ENCODE measurements around the gene DCX.

DCX gene

GRCh38 chrX:111411983-111412382 lies at the start of gene DCX:
DCX (minus strand) TSS chrX:111412192; CDS start chrX:111410398, 1,794 bp downstream.
- DNase-seq: no peak

DNA sequence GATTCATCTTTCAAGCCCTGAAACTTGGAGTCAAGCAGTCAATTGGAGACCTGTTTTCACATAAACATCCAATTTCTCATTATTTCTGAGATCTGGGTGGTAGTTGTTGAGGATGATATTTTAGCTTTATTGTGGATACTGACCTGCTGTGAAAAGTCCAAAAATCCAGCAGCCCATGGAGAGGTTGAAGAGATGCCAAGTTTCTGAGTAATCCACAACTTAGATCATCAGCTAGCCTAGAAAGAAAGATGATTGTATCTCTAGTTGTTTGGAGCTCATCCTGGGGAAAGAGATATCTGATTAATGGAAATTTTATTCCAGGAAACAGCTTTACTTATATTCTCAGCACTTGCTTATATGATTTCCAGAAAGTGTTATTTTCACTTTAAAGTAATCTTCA lies 48.6 kb upstream of the DCX start:
- DNase-seq: no peak

DNA sequence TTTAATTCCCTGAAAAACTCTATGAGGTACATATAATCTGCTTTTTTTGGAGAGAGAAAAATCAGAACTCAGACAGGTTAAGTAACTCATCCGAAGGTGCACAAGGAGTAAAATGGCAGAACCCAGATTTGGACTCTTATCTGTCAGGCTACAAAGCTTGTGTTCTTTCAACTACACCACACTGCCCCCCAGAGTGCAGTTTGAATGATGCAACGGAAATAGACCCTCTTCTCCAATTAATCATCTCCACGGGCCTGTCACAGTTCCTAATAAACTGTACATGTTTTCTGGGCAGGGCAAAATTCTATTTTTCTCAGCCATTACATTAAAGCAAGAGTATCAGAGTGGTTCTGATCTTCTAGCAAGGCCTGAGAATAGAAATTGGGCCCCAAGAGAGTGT lies 35.3 kb upstream of the DCX start:
- no peak for DNase-seq

DNA sequence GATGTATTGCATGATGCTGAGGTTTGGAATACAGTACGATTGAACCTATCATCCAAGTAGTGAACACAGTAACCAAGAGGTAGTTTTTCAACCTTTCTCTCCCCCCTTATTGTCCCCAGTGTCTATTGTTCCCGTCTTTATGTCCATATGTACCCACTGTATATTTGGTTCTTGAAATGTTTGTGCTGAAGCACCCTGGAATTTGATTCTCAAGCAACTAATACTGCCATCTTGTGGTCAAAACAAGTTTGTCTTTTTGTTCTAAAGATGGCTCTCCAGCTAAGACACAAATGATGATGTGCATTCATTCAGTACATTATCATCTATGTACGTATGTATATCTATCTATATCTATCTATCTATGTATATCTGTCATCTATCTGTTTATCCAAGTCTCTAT lies 33.5 kb upstream of the DCX start:
- DNase-seq: peak in 2 of 6 experiments; percentile 5 to 10

GRCh38 chrX:111444881-111445280 lies 32.9 kb upstream of the DCX start:
- no peak for DNase-seq

DNA sequence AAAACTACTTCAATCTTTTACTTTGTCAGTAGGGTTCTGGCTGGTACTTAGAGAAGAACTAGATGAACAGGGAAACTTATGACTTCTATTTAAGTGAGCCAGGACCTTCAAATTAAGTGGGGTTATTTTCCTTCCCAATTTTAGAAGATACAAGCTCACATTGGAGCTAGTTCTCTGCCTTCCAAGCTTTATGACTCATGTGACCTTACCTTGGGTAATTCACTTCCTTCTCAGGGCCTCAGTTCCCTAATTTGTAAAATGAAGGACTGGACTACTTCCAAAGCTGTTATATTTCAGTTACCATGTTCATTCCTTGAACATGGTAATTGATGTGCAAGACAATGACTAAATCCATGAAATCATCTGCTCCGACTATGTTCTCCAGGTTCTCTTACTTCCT lies 32.0 kb upstream of the DCX start:
- no peak for DNase-seq

DNA sequence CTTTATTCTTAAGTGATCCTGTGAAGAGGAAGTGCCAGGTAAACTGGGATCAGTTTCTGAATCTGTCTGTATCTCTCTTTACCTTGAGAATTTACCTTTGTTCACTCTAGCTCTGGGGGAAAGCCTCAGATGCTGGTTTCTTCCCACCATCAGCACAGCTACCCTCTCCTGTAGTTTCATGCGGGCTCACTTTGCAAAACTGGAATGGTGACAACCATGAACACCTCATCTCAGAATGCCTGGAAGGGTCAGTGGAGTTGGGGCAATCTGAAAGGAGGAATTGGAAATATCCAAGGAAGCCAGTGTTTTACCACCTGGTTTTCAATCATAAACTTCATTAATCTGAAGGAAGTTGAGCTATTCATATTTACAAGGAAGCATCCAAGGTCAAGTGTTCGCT lies 30.8 kb upstream of the DCX start:
- no peak for DNase-seq

DNA sequence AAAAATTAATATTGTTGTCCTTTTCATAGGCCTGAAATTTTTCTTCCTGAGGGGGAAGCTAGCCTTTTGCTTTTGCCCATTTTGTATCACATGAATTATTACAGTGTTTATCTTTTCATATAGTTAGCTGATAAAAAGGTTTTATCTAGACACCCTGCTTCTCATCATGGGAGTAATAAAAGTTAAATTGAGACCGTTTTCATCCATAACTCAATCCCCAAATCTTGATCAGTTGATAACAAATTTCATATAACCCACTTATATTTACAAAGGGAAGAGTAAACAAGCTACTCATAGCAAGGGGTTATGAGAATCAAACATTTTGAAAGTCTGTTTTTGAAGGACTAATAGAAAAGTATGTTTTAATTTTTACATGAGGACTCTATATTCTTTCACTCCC lies 23.5 kb upstream of the DCX start:
- DNase-seq: no peak

DNA sequence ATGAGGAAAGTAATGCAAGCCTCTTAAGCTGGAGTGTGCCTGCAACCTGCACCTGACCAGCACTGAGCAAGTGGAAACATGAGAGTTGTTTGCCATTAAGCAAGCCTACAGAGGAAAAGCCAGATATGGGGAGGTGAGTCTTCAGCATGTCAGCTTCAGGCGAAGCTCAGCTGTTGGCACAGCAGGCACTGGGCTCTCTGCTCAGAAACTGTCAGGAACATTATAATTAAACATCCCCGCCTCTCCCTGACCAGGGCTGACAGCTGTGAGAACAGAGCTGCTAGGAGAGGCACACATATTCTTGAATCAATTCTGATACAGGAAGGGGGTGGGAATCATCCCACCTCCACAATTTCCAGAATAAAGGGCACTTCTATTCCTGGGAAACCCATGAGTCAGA lies 19.0 kb upstream of the DCX start:
- DNase-seq: no peak

DNA sequence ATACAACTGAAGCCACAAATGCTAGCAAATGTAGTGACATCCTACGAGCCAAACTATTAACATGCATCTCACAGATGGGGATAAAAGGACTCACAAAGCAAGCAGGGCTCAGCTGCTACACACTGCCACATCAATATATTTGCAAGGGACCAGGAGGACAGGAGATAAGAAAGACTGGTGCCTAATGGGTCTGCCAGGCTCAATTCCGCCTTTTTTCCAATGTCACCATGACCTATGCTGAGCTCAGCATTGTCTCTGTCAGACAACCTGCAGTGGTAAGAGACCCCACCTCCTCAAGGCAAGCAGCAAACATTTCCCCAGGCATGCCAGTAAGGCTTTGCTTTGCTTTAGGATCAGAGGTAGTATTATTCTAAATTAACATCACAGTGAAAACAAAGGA lies 435 bp downstream of the DCX start:
- no peak for DNase-seq

- no peak for DNase-seq
Observed at GRCh38 chrX:111410590-111411078, 1.4 kb downstream of the DCX start.

- no peak for DNase-seq
Observed at GRCh38 chrX:111409326-111409725, 2.7 kb downstream of the DCX start.

DNA sequence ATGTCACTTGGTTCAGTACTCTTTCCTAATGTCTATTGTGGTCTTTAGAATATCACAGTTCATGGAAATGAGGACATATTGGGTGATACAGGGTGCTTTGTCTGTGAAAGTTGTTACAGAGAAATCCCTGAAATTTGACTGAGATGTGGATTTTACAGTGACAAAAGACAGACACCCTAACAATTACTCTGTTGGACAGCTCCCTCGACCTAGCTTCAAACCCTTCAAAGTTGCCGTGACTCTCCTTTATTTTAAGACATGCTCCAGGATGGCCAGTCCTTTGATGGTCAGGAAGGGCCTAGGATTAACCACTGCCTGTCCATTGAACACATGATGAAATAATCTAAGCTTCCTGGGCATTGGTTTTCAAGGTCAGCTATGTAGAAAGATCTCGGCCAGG lies 4.0 kb downstream of the DCX start:
- no peak for DNase-seq

DNA sequence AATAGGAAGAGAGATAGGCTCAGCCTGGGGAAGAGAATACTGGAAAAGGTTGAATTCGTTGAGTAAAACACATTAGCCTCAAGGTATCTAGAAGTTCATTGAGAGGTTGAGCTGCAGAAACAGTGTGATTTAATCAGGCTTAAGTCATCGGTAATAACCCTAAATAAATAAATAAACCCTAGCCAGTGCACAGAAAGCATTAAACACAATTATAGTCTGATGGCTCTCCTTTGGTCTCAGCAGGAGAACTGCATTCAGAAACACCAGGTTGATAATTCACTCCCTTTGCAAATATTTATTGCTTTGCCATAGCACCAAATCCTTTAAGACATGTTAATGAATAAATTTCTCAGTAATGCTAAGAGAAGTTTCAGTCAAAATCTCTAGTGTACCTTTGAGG lies 9.6 kb downstream of the DCX start:
- no peak for DNase-seq

DNA sequence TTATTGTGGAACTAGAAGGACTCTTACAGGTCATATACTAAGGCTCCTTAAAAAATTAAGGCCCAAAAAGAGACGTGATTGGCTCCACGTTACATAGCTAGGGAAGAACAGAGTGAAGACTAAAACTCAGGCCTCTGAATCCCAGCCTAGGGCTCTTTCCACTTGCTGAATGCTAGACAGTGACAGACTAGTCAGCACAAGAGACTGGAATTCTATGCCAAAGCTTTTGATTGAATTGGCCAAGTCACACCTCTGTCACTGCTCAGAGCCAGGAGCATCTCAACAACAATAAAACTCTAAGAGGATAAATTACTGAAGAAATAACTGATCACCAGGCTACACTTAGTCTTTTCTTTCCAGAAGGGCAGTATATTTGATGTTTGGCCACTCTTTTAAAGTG lies 16.8 kb downstream of the DCX start:
- DNase-seq: no peak

- DNase-seq: no peak
Observed at GRCh38 chrX:111394569-111394968, 17.4 kb downstream of the DCX start.

GRCh38 chrX:111387470-111388070 lies 24.4 kb downstream of the DCX start:
- DNase-seq: no peak

DNA sequence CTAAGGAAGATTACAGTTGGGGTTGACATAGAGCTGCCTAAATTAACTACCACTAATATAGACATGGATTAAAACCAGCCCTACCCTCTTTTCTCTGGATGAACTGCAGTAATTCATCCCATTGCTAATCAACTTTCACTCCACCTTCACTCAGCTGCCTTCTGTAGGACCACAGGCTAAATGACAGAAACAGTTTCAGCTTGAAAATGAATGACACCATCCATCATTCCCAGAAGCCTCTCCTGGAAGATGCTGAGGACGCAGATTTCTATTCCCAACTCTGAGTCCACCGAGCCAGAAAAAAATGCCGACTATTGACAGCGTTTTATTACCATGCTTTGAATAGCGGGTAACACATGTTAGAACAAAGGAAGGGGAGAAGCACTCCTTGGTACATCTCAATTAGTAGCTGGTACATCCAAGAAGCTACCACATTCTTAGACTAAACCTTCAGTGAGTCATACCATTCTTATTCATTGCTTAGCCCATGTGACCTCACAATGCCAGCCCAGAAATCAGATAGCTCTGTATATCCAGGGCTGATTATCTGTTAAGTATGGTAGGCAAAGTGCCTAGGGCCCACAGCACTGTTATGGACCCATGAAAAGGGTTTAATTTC lies 25.3 kb downstream of the DCX start:
- DNase-seq: no peak

DNA sequence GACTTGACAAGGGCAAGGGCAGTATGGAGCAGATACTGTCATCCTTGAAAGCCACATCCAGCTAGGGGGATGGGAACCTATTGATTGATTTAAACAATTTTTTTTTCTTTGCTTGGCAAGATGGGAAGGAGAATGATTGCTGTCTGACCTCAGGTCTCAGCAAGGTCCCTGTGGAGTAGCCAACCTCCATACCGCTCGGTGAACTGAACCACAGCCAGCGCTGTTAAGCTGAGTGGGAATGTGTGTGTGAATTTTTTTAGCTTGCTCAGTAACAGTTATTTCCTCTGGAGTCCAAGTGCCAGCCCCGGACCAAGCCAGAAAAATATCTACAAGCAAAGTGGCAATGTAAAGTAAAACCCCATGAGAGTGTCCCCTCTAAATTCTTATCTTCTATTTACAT lies 25.9 kb downstream of the DCX start:
- DNase-seq: no peak

- no peak for DNase-seq
Observed at GRCh38 chrX:111382277-111382676, 29.7 kb downstream of the DCX start.

DNA sequence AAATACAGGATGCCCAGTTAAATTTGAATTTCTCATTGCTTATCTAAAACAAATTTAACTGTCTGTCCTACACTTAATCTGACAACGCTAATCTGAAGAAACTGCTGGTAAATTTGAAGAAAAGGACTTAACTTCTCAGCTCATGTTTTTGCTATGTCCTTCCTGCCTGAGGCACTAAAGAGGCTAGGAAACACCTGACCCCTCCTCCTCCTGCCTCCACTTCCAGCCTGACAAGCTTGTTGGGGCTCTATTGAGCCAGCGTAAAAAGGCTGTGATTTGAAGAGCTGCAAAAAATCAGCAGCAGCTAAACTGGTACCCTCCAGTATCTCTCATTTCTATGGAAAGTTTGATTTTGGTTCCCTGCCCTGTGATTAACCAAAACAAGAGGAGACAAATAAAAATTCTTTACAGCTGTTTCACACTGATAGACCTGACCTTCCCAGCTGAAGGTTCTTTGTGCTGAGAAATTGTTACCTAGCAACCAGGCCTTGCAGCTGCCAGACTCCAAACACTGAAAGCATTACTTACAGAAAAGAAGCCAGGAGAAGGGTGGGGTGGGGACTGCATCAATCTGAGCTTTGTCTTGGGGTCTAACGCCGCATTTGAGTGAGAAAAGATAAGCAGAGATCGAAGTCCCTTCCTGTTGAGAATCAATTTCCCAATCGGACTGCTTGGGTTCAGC lies 35.0 kb downstream of the DCX start:
- DNase-seq: no peak

- DNase-seq: no peak
Observed at GRCh38 chrX:111376486-111376885, 35.5 kb downstream of the DCX start.

DNA sequence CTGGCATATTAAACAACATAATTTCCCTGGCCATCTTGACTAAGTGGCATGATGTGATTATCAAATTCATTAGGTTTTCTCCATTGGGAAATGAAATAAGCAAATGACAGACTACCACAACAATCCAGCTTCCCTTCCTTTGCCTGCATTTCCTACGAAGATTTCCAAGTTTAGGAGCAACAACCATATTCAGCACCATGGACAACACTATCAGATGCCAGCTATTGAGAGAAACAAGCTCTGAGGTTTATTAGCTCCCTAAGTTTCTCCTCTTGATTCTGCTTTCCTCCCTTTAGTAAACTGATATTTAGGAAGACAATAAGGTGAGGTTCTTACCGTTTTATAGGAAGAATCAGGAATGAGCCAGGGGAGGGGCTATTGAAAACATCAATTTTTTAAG lies 36.2 kb downstream of the DCX start:
- DNase-seq: no peak

GRCh38 chrX:111372086-111372485 lies 39.9 kb downstream of the DCX start:
- no peak for DNase-seq

All from stimulated activated naive CD4-positive, alpha-beta T cell (primary cell).